Colonic mucosa (tissue), 4 donors: ENCODE results near the gene MMP25. TPM values are rescaled to one million over a fixed set of nuclear protein-coding genes. Genes with fewer than 3 reads are reported as not detected.
"Not testable (repeated sequence)": the region's sequence is repeated elsewhere in the genome, so short reads cannot be mapped to it uniquely, and the experiment has no call there.

Source experiments
- DNase-seq: peaks from one replicate; pipeline ENCODE4 v3.0.0-alpha.2; 2020
- H3K27ac ChIP-seq: fragments of 200-600 bp; one replicate; pipeline ENCODE4 v1.8.0; 2021
- H3K27me3 ChIP-seq: fragments of 200-600 bp; one replicate; pipeline ENCODE4 v1.8.0; 2021
- H3K36me3 ChIP-seq: fragments of 200-600 bp; one replicate; pipeline ENCODE4 v1.8.0; 2021
- H3K4me1 ChIP-seq: fragments of 200-600 bp; one replicate; pipeline ENCODE4 v1.8.0; 2021; ENCODE audit warnings: mild to moderate bottlenecking
- H3K4me3 ChIP-seq: fragments of 200-600 bp; one replicate; pipeline ENCODE4 v1.8.0; 2021
- H3K9ac ChIP-seq, 2 donors: one replicate each; pipeline ENCODE4 v1.7.0; 2013; ENCODE audit warnings: control low read depth in 2 of 2, low read depth in 2 of 2, low read length in 2 of 2
- H3K9me3 ChIP-seq: fragments of 200-600 bp; one replicate; pipeline ENCODE4 v1.8.0; 2021
- CTCF ChIP-seq: fragments of 200-600 bp; IDR thresholded peaks from one replicate; pipeline ENCODE4 v1.8.0; 2022; ENCODE audit warnings: antibody characterized with exemption, mild to moderate bottlenecking
- intact Hi-C: fragments of 100-400 bp; cut with DNase I; formaldehyde crosslinking; loops from one replicate; pipeline ENCODE4 v1.14.1; 2022
- total RNA-seq, 2 donors: library from RNA; stranded (reverse); fragmentation: NEBNext Ultra II Directional in 1 of 2; extraction: Animal tissue kit (Norgen Biotek cat#: 25700) in 1 of 2; gene quantifications; one replicate each; pipeline ENCODE4 v1.2.1, GENCODE V29; 2021
- donor health status: healthy.
- donor health status: DM: no; HTN: no; CAD: no.
- donor health status: DM: no; HTN: no; CAD: no.

MMP25 gene
- total RNA-seq, 2 donors from 2014 or later: 0.44 to 0.88 TPM

- TF ChIP-seq CTCF: no peak
- no peak overlapping the region for H3K27ac ChIP-seq
- H3K9ac ChIP-seq: no peak overlapping the region
- intact Hi-C loops: no loop called here
- H3K4me3 ChIP-seq: no peak overlapping the region
- DNase-seq: no peak
- no peaks in the 10 kb centered on the region for H3K9me3 ChIP-seq
- peaks cover 49% of the 10 kb centered on the region for H3K27me3 ChIP-seq
- H3K4me1 ChIP-seq: peaks cover 8% of the 10 kb centered on the region
- no peaks in the 10 kb centered on the region for H3K36me3 ChIP-seq
Observed at GRCh38 chr16:3047387-3047720, 993 bp downstream of the MMP25 start.

DNA sequence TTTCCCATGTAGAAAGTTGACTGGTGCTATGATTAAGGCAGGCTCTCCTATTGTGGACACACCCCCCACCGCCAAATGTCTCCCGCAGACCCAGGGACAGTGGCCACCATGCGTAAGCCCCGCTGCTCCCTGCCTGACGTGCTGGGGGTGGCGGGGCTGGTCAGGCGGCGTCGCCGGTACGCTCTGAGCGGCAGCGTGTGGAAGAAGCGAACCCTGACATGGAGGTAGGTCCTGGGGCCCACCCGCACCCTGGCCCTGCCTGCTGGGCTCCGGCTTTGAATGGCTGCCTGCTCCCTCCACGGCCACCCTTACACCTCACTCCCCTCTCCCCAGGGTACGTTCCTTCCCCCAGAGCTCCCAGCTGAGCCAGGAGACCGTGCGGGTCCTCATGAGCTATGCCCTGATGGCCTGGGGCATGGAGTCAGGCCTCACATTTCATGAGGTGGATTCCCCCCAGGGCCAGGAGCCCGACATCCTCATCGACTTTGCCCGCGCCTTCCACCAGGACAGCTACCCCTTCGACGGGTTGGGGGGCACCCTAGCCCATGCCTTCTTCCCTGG, 3.6 kb downstream of the MMP25 start:
- no peaks in the 10 kb centered on the region for H3K36me3 ChIP-seq
- no peak for DNase-seq
- peaks cover 8% of the 10 kb centered on the region for H3K4me1 ChIP-seq
- H3K9me3 ChIP-seq: no peaks in the 10 kb centered on the region
- no peak overlapping the region for H3K27ac ChIP-seq
- H3K4me3 ChIP-seq: no peak overlapping the region
- peaks cover 38% of the 10 kb centered on the region for H3K27me3 ChIP-seq
- no peak overlapping the region for H3K9ac ChIP-seq
- intact Hi-C loops: no loop called here
- no peak for TF ChIP-seq CTCF

DNA sequence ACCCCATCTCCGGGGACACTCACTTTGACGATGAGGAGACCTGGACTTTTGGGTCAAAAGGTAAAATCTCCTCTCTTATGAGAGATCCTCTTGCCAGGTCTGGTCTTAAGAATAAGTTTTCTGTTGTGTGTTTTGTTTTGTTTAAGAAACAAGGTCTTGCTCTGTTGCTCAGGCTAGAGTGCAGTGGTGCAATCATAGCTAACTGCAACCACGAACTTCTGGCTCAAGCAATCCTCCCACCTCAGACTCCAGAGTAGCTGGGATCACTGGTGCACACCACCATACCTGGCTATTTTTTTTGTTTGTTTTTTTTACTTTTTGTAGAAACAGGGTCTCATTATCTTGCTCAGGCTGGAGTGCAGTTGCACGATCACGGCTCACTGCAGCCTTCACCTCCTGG, 4.1 kb downstream of the MMP25 start:
- H3K4me1 ChIP-seq: peaks cover 8% of the 10 kb centered on the region
- H3K9ac ChIP-seq: no peak overlapping the region
- H3K4me3 ChIP-seq: no peak overlapping the region
- no peaks in the 10 kb centered on the region for H3K9me3 ChIP-seq
- no peaks in the 10 kb centered on the region for H3K36me3 ChIP-seq
- peaks cover 33% of the 10 kb centered on the region for H3K27me3 ChIP-seq
- no peak overlapping the region for H3K27ac ChIP-seq
- DNase-seq: no peak
- intact Hi-C loops: no loop called here
- no peak for TF ChIP-seq CTCF

GRCh38 chr16:3051009-3051408, 4.6 kb downstream of the MMP25 start:
- peaks cover 3% of the 10 kb centered on the region for H3K4me1 ChIP-seq
- TF ChIP-seq CTCF: no peak
- no peak overlapping the region for H3K27ac ChIP-seq
- DNase-seq: no peak
- intact Hi-C loops: no loop called here
- H3K4me3 ChIP-seq: no peak overlapping the region
- H3K27me3 ChIP-seq: peaks cover 28% of the 10 kb centered on the region
- H3K36me3 ChIP-seq: no peaks in the 10 kb centered on the region
- no peak overlapping the region for H3K9ac ChIP-seq
- no peaks in the 10 kb centered on the region for H3K9me3 ChIP-seq

DNA sequence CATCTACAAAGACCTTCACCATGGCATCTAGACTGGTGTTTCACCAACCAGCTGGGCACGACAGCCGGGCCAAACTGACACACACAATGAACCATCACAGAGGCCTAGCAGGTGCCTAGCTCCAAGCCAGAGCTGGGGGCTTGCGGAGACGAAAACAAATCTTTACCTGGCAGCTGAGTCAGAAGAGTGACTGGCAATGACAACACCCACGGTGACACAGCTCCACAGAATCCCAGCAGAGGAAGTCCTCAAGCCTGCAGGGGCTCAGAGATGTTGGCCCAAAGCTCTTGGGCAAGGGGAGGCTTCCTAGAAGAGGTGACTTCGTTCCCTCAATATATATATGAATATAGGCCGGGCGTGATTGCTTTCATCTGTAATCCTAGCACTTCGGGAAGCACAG, 5.1 kb downstream of the MMP25 start:
- TF ChIP-seq CTCF: no peak
- Histone ChIP-seq H3K27me3 (peaks cover 23% of the 10 kb centered on the region), H3K27ac (no peak overlapping the region), H3K9ac (no peak overlapping the region), H3K9me3 (no peaks in the 10 kb centered on the region), H3K36me3 (no peaks in the 10 kb centered on the region), H3K4me1 (no peaks in the 10 kb centered on the region), H3K4me3 (no peak overlapping the region)
- intact Hi-C loops: no loop called here
- no peak for DNase-seq

- H3K4me3 ChIP-seq, H3K9ac ChIP-seq, DNase-seq, H3K4me1 ChIP-seq, H3K36me3 ChIP-seq, H3K27ac ChIP-seq, H3K9me3 ChIP-seq, intact Hi-C loops: not testable (repeated sequence)
- peaks cover 12% of the 10 kb centered on the region for H3K27me3 ChIP-seq
Observed at GRCh38 chr16:3052571-3053329, 6.4 kb downstream of the MMP25 start.

DNA sequence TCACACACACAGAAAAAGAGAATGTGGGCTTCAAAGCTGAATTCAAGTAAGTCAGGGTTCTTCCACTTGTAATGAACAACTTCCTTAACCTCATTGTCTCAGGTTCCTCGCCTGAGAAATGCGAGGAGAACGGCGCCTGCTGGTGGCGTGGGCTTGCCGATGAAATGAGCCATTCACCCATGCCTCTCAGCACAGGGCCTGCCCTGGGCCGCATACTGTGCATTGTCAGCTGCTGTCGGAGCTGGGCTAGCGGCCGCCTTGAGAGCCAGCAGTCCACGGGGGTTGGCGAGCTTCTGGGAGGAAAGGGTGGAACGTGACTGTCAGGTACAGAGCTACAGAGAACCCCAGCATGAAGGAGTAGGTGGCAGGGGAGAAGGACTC, 7.0 kb downstream of the MMP25 start:
- H3K9me3 ChIP-seq, H3K4me1 ChIP-seq, intact Hi-C loops, H3K27ac ChIP-seq, H3K4me3 ChIP-seq, DNase-seq, H3K9ac ChIP-seq, H3K36me3 ChIP-seq: not testable (repeated sequence)
- peaks cover 12% of the 10 kb centered on the region for H3K27me3 ChIP-seq
